ES-I3 (cell line): ENCODE data around the gene ORAI3.
"Not testable (repeated sequence)": the region's sequence is repeated elsewhere in the genome, so short reads cannot be mapped to it uniquely, and the experiment has no call there.

Source experiments
- H3K36me3 ChIP-seq: 2 replicates; pipeline ENCODE4 v1.6.1; 2013; ENCODE audit warnings: mild to moderate bottlenecking, low read length, control low read depth, moderate library complexity; ENCODE audit not compliant: insufficient read depth
- H3K4me1 ChIP-seq: 2 replicates; pipeline ENCODE4 v1.6.1; 2013; ENCODE audit warnings: mild to moderate bottlenecking, control low read depth, low read length; ENCODE audit not compliant: insufficient read depth
- H3K9ac ChIP-seq: 2 replicates; pipeline ENCODE4 v1.6.1; 2013; ENCODE audit warnings: low read depth, mild to moderate bottlenecking, low read length, moderate library complexity
- H3K9me3 ChIP-seq: 2 replicates; pipeline ENCODE4 v1.6.1; 2013; ENCODE audit warnings: mild to moderate bottlenecking, low read length, moderate library complexity; ENCODE audit not compliant: control insufficient read depth, insufficient read depth

Gene ORAI3

DNA sequence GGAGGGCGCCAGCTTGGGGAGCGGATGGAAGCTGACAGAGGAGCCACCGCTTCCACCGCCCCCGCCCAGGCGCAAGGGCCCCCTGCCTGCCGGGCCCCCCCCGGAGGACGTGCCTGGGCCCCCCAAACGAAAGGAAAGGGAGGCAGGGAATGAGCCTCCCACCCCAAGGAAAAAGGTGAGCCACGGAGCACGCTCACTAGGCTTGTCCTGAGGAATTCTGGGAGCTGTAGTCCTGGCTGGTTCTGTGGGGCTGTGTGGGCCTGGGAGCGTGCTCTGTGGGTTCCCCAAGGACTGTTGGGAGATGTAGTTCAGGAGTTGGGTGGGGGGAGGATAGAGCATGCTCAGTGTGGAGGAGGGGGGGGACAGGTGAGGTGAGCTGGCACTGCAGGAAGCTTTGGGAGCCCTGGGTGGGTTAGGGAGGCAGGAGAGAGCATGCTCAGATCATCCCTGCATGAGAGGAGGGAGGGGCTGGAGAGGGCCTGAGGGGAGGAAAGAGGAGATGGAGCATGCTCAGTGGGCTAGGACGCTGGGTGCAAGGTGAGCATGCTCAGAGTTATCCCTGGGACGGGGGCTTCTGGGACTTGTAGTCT is 21.0 kb upstream of the ORAI3 start:
- Histone ChIP-seq H3K36me3 (no peaks in the 10 kb centered on the region), H3K4me1 (no peaks in the 10 kb centered on the region; the same call in 1 of the 2 replicates), H3K9me3 (no peaks in the 10 kb centered on the region), H3K9ac (no peak overlapping the region)

DNA sequence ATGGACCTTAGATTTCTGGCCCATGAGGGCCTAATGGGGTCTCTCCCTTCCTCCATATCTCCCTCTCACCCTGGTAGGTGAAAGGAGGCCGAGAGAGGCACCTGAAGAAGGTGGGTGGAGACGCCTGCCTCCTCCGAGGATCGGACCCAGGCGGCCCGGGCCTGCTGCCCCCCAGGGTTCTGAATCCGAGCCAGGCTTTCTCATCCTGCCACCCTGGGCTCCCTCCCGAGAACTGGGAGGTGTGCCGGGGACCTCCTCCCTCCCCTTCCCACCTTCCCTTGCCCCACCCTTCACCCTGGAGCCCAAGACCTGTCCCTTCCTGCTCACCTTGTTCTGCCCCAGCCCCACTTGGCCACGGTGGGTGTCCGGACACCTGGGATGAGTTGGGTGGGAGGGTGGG is 20.5 kb upstream of the ORAI3 start:
- Histone ChIP-seq H3K9me3 (no peaks in the 10 kb centered on the region), H3K4me1 (no peaks in the 10 kb centered on the region; the same call in 1 of the 2 replicates), H3K36me3 (no peaks in the 10 kb centered on the region), H3K9ac (no peak overlapping the region)

DNA sequence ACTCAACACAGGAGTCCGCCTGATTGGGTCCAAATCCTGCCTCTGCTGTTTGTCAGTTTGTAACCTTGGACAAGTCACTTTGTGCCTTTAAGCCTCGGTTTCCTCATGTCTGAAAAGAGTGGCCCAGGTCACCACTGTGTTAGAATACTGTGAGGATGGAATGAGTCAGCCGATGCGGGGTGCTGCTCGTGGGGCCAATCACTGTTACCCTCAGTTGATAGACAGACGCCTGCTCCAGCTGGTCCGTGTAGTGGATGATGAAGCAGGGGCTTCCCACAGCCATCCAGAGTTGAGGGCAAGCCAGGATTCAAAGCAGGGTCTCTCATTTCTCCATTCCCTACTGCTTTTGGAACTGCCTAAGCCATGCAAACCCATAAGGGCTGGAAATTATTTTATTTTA is 19.7 kb upstream of the ORAI3 start:
- Histone ChIP-seq H3K4me1 (no peaks in the 10 kb centered on the region; the same call in 1 of the 2 replicates), H3K9ac (no peak overlapping the region), H3K9me3 (no peaks in the 10 kb centered on the region), H3K36me3 (no peaks in the 10 kb centered on the region)

DNA sequence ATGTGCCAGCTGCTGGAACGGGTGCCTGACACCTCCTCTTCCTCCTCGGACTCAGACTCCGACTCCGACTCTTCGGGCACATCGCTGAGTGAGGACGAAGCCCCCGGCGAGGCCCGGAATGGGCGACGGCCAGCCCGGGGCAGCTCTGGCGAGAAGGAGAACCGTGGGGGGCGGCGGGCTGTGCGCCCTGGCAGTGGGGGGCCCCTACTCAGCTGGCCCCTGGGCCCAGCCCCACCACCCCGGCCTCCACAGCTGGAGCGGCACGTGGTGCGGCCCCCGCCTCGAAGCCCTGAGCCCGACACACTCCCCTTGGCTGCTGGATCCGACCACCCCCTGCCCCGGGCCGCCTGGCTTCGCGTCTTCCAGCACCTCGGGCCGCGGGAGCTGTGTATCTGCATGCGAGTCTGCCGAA is 18.7 kb upstream of the ORAI3 start:
- no peaks in the 10 kb centered on the region for H3K9me3 ChIP-seq
- H3K36me3 ChIP-seq, result no peaks in the 10 kb centered on the region
- H3K9ac ChIP-seq, result no peak overlapping the region
- no peaks in the 10 kb centered on the region; the same call in 1 of the 2 replicates for H3K4me1 ChIP-seq

DNA sequence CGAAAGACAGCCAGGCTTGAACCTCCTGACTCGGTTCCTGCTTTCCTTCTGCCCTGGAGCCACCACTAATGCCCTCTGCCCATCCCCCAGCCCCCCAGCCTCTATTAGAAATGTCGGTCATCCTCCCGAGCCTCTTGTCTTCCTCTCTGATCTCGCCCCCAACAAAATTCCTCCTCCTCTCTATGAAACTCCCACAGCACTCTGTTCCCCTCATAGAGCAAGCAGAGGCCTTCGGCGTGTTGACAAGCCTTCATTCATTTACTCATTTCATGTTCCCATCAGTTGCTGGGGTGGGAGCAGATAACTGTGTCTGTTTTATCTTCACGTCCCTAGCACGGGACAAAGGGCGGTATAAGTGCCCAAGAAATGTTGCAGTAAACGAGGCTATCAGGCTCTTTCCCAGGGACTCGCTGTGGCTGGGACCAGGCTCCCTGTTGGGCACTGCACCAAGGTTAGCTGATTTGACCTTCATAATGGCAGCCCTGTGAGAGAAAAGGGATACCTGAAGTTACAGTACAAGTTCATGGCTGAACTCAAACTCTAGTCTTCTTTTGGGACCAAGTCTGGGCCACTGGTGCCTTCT is 17.7 kb upstream of the ORAI3 start:
- H3K36me3 ChIP-seq, result no peaks in the 10 kb centered on the region
- no peaks in the 10 kb centered on the region; the same call in 1 of the 2 replicates for H3K4me1 ChIP-seq
- H3K9ac ChIP-seq, result no peak overlapping the region
- H3K9me3 ChIP-seq, result no peaks in the 10 kb centered on the region

DNA sequence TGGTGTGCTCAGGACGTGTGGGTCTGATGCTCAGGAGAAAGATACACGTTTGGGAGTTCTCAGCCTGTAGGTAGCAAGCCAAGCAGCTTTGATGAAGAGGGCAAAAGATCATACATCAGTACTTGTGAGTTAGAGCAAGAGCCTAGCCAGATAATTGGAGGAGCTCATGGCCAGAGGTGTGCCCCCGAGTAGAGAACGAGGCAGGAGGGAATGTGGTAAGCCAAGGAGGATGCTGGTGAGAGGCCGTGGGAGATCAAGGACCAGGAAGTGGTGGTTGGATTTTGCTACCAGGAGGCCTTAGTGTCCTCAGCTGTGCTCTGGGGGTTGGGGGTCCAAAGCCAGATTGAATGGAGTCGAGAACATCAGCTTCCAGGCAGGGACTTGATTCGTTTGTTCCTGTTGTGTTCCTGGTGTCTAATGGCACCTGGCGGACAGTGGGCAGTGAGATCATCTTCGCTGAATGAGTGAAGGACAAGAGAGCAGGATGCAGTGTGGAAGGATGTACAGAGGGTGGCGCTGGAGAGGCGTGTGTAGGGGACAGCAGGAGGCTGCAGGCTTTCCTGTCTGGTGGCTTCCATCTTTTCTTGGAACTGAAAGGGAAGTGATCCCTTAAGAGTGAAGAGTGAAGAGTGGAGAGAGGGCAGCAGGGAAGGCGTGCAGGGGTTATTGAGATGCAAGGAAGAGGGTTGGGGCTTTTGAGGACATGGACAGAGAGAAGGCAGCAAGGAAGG is 13.9 kb upstream of the ORAI3 start:
- Histone ChIP-seq H3K36me3 (no peaks in the 10 kb centered on the region), H3K4me1 (no peaks in the 10 kb centered on the region), H3K9ac (no peak overlapping the region), H3K9me3 (no peaks in the 10 kb centered on the region)

DNA sequence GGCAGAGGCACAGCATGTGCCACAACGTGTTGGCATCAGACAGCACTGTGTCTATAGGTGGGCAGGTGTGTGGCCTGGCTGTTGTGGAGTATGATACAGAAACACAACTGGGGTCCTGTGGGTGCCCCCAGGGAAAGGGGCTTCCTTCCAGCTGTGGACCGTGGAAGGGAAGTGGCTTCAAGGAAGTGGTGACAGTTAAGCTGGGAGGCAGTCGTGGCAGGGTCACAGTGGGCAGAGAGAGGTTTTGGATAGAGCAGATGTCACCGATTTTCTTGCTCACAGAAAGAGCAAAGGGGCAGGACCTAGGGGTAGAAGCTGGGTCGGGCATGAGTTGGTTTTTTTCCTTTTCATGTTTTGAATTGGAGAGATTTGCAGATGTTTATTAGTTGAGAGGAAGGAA is 11.2 kb upstream of the ORAI3 start:
- no peaks in the 10 kb centered on the region for H3K9me3 ChIP-seq
- H3K9ac ChIP-seq, result no peak overlapping the region
- H3K4me1 ChIP-seq, result peaks cover 4% of the 10 kb centered on the region; the same call in 1 of the 2 replicates
- H3K36me3 ChIP-seq, result 0 out of 2 replicates have a peak, but pooled peaks cover 3% of the 10 kb centered on the region

DNA sequence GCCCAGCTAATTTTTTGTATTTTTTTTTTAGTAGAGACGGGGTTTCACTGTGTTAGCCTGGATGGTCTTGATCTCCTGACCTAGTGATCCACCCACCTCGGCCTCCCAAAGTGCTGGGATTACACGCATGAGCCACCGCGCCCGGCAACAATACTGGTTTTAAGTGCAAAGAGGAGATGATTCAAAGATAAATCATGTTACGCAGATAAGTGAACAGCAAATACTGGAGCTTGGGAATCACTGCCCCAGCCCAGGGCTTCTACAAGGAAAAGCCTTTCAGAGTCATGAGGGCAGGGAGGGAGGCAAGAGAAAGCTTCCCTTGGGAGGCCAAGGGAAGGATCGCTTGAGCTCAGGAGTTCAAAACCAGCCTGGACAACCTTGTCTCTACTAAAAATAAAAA is 9.3 kb upstream of the ORAI3 start:
- not testable (repeated sequence) for H3K4me1 ChIP-seq, H3K9me3 ChIP-seq, H3K36me3 ChIP-seq, H3K9ac ChIP-seq

DNA sequence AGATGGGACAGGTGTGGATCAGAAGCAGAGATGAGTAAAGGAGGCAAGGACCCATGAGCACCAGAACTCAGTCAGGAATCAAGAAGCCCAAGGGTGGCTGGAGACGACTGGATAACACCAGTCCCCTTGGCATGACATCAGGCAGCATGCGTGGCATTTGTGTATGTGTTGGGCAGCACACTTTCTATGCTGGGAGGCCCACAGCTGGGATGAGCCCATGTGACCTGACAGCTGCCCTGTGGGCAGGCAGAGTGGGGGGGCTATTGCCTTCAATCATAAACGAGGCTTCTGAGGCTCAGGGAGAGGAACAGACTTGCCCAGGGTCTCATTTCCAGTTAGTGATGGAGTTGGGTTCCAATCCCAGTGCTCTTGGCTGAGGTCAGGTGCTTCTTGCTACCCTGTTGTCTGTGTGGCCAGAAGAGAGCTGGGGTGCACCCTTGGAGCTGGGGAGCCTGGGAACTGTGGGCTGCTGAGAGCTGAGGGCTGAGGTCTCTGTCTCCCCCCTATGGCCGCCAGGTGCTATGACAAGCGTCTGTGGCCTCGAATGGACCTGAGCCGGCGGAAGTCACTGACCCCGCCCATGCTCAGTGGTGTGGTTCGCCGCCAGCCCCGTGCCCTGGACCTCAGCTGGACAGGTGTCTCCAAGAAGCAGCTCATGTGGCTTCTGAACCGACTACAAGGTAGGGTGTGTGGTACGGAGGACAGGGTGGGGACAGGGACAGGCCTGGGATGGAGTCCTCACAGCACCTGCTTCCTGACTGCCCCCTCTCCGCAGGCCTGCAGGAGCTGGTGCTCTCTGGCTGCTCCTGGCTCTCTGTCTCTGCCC is 7.1 kb upstream of the ORAI3 start:
- H3K9me3 ChIP-seq, result no peaks in the 10 kb centered on the region
- H3K36me3 ChIP-seq, result 0 out of 2 replicates have a peak, but pooled peaks cover 3% of the 10 kb centered on the region
- no peak overlapping the region for H3K9ac ChIP-seq
- peaks cover 8% of the 10 kb centered on the region; the same call in 1 of the 2 replicates for H3K4me1 ChIP-seq

DNA sequence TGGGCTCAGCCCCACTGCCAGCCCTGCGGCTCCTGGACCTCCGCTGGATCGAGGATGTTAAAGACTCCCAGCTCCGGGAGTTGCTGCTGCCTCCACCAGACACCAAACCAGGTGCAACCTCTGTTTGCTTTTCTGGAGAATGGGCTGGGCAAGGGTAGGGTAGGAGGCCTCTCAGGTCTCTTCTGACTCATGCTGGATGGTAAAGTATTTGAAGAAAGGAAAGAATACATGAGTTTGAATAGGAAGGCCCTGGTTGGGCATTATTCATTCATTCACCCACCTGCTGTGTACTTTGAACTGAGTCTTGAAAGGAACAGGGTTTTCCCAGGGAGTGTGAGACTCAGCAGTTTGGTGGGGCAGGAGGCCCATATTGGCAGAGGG is 6.5 kb upstream of the ORAI3 start:
- Histone ChIP-seq H3K4me1 (peaks cover 13% of the 10 kb centered on the region; the same call in 1 of the 2 replicates), H3K9me3 (no peaks in the 10 kb centered on the region), H3K36me3 (0 out of 2 replicates have a peak, but pooled peaks cover 3% of the 10 kb centered on the region), H3K9ac (no peak overlapping the region)

DNA sequence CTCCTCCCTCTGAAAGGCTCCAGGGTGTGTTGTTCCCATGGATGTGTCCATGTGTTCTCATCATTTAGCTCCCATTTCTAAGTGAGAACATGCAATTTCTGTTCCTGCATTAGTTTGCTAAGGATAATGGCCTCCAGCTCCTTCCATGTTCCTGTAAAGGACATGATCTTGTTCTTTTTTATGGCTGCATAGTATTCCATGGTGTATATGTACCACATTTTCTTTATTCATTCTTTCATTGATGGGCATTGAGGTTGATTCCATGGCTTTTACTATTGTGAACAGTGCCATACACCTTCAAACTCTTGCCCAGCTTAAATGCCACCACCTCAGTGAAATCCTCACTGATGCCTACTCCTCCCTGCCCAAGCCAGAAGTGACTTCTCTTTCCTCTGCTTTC is 4.5 kb upstream of the ORAI3 start:
- Histone ChIP-seq H3K4me1 (peaks cover 13% of the 10 kb centered on the region; the same call in 1 of the 2 replicates), H3K9me3 (no peaks in the 10 kb centered on the region), H3K9ac (no peak overlapping the region), H3K36me3 (0 out of 2 replicates have a peak, but pooled peaks cover 3% of the 10 kb centered on the region)

DNA sequence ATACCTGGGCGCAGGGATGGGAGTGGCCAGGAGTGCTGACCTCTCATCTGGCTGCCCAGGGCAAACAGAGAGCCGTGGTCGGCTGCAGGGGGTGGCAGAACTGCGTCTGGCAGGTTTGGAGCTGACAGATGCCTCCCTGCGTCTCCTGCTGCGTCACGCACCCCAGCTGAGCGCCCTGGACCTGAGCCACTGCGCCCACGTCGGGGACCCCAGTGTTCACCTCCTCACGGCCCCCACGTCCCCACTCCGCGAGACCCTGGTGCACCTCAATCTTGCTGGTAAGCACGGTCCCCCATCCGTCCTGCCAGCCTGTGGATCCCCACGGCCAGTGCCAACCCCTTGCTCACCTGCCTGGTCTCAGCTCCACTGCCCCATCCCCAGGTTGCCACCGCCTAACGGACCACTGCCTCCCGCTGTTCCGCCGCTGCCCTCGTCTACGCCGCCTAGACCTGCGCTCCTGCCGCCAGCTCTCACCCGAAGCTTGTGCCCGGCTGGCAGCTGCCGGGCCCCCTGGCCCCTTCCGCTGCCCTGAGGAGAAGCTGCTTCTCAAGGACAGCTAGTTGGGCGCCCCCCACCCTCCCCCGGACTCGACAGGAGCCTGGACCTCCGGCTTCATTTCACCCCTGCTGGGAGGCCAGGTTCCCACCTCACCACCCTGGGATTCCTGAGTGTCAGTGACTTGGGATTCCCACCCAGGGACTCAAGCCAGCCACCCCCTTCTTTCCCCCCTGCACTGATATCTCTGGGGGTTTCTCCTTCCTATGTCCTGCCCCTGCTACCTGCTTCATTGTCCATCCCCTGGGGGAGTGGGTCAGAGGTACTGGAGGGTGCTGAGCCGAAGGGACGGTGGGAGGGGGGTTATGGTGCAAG is 2.0 kb upstream of the ORAI3 start:
- no peak overlapping the region for H3K9ac ChIP-seq
- H3K4me1 ChIP-seq, result peaks cover 19% of the 10 kb centered on the region; the same call in 1 of the 2 replicates
- H3K9me3 ChIP-seq, result no peaks in the 10 kb centered on the region
- H3K36me3 ChIP-seq, result 0 out of 2 replicates have a peak, but pooled peaks cover 3% of the 10 kb centered on the region

DNA sequence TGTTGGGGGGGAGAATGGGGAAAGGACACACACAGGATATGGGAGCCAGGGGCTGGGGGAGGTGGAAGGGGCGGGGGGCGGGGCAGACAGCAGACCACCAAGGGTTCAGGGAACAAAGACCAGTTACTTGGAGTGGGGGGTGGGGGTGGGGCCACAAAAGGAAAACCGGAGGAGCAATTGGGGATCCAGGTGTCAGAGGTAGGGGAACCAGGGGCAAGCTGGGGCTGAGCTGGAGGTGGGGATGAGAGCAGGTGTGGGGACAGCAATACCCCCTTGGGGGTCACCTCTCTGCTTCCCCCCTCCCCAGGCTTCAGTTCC is 1.4 kb upstream of the ORAI3 start:
- H3K9ac ChIP-seq, result peak overlapping the region; percentile 73
- H3K4me1 ChIP-seq, result peaks cover 17% of the 10 kb centered on the region; the same call in 1 of the 2 replicates
- 0 out of 2 replicates have a peak, but pooled peaks cover under 1% of the 10 kb centered on the region for H3K36me3 ChIP-seq
- no peaks in the 10 kb centered on the region for H3K9me3 ChIP-seq
